Effector memory CD8-positive, alpha-beta T cell (primary cell): ENCODE data around the gene PUDP.

Experiments used
- ATAC-seq: fragments of 150-1000 bp; cut with Tn5 transposase; replicated peaks from 2 replicates; pipeline ENCODE4 v1.10.0; 2021; ENCODE audit warnings: mild to moderate bottlenecking, moderate library complexity
- DNase-seq, 3 experiments: peaks; one replicate each; pipeline ENCODE4 v3.0.0; 2021
- H3K27ac Mint-ChIP-seq, 2 donors: one replicate each; pipeline ENCODE4 v1.8.0; 2022; ENCODE audit warnings: mild to moderate bottlenecking in 2 of 2, mixed read lengths in 2 of 2, moderate library complexity in 2 of 2
- H3K27me3 Mint-ChIP-seq, 2 donors: one replicate each; pipeline ENCODE4 v1.8.0; 2022; ENCODE audit warnings: mixed read lengths in 2 of 2
- H3K36me3 Mint-ChIP-seq: one replicate; pipeline ENCODE4 v1.8.0; 2022; ENCODE audit warnings: mild to moderate bottlenecking, moderate library complexity, mixed read lengths; ENCODE audit not compliant: insufficient read depth
- H3K4me1 Mint-ChIP-seq, 2 donors: one replicate each; pipeline ENCODE4 v1.8.0; 2022; ENCODE audit warnings: low read depth in 2 of 2, mixed read lengths in 2 of 2
- H3K4me3 Mint-ChIP-seq, 2 donors: one replicate each; pipeline ENCODE4 v1.8.0; 2022; ENCODE audit warnings: mild to moderate bottlenecking in 2 of 2, mixed read lengths in 2 of 2, moderate library complexity in 2 of 2
- H3K9me3 Mint-ChIP-seq, 2 donors: one replicate each; pipeline ENCODE4 v1.8.0; 2022; ENCODE audit warnings: mixed read lengths in 2 of 2

PUDP gene

GRCh38 chrX:7159149-7159861, 11.4 kb upstream of the PUDP start:
- Mint-ChIP-seq H3K36me3 (no peaks in the 10 kb centered on the region), H3K27ac (no peak overlapping the region), H3K4me3 (no peak overlapping the region), H3K4me1 (no peaks in the 10 kb centered on the region), H3K9me3 (no peaks in the 10 kb centered on the region), H3K27me3 (no peaks in the 10 kb centered on the region)
- no peak for DNase-seq
- ATAC-seq: no peak

DNA sequence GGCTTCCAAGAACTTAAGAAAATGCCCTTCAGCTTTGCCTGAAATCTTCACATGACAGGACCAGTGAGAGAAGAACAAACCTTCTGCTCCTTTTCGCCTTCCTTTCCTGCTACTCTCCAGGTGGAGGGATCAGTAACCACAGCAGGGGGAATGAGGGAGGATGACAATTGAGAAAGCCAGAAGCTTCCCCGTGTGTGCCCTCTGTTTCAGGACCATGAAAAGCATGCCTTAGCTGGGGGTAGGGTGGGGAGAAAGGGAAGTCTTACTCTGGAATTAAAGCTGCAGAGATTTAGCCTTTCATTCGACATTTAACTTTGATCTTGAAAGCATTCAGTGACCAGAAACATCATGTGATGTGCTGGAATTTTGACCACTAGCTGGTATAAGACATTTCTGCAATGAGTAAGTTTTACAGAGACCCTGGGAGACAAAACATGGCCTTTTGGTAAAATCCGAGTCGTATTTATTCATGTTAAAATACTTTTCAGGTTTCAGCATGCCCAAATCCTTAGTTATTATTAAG, 10.6 kb upstream of the PUDP start:
- no peaks in the 10 kb centered on the region for H3K27me3 Mint-ChIP-seq
- H3K9me3 Mint-ChIP-seq: no peaks in the 10 kb centered on the region
- ATAC-seq: no peak
- H3K36me3 Mint-ChIP-seq: no peaks in the 10 kb centered on the region
- DNase-seq: no peak
- no peak overlapping the region for H3K4me3 Mint-ChIP-seq
- H3K4me1 Mint-ChIP-seq: no peaks in the 10 kb centered on the region
- no peak overlapping the region for H3K27ac Mint-ChIP-seq

GRCh38 chrX:7156879-7157278, 8.9 kb upstream of the PUDP start:
- no peaks in the 10 kb centered on the region for H3K9me3 Mint-ChIP-seq

DNA sequence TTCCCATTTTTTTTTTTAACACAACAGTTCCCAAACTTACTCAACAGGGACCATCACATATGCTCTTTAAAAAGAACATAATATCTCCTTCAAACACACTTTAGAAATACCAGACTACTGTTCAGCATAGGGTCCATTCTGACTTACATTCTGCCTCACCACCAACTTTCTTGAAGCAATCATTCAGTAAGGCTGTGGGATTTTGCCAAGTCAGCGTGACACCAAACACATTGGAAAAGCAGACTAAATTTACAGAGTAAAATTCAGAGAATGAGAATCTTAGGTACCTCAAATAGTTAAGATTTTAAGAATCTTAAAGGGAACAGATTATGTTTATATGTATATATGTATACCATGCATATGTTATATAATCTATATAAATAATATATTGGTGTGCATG, 7.2 kb upstream of the PUDP start:
- no peak for DNase-seq
- Mint-ChIP-seq H3K27me3 (no peaks in the 10 kb centered on the region), H3K36me3 (no peaks in the 10 kb centered on the region), H3K9me3 (no peaks in the 10 kb centered on the region), H3K4me3 (no peak overlapping the region), H3K27ac (no peak overlapping the region), H3K4me1 (no peaks in the 10 kb centered on the region)
- ATAC-seq: no peak

More at GRCh38 chrX:7156879-7157278, 8.9 kb upstream of the PUDP start:
- Mint-ChIP-seq H3K27me3 (no peaks in the 10 kb centered on the region), H3K27ac (no peak overlapping the region), H3K4me1 (no peaks in the 10 kb centered on the region), H3K4me3 (no peak overlapping the region), H3K36me3 (no peaks in the 10 kb centered on the region)
- DNase-seq: no peak
- no peak for ATAC-seq

DNA sequence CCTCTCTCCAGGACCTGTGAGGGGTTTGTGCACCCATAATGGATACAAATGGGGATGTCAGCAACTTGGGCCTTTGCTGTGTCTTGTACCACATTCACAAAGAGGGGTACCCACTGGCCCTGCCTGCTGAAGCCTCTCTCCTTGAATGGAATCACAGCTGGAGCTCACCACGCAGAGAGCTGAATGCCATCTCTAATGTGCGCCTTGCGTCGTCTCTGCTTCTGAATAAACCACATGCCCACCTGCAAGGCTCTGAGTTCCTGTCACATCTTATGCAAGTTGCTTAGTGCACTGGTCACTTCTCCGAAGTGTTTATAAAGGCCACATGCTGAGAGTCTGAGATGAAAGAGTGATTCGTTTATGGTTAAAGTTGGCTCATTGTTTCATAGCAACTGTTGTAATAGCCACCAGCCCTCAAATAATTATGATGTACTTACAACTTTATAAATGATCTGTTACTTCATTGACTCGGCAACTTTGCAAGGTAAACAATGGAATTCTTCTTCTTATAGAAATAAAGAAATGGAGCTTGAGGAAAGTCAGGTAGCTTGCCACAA, 6.2 kb upstream of the PUDP start:
- no peaks in the 10 kb centered on the region for H3K27me3 Mint-ChIP-seq

DNA sequence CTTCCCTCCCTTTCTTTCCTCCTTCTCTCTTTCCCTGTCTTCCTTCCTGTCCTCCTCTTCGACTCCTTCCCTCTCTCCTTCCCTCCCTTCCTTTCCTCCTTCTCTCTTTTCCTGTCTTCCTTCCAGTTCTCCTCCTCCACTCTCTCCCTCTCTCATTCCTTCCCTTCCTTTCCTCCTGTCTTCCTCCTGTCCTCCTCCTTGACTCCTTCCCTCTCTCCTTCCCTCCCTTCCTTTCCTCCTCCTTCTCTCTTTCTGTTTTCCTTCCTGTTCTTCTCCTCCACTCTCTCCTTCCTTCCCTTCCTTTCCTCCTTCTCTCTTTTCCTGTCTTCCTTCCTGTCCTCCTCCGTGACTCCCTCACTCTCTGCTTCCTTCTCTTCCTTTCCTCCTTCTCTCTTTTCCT, 5.3 kb upstream of the PUDP start:
- Mint-ChIP-seq H3K27ac (no peak overlapping the region), H3K36me3 (peaks cover 9% of the 10 kb centered on the region), H3K4me3 (no peak overlapping the region), H3K4me1 (peaks cover 0 to 2% of the 10 kb centered on the region in 2 donors), H3K9me3 (no peaks in the 10 kb centered on the region), H3K27me3 (no peaks in the 10 kb centered on the region)
- DNase-seq (no peak), ATAC-seq (no peak)

More for the DNA sequence above, 6.2 kb upstream of the PUDP start:
- Mint-ChIP-seq H3K27ac (peak overlapping the region in 1 of 2 donors; percentile 69), H3K36me3 (peaks cover under 1% of the 10 kb centered on the region), H3K4me1 (no peaks in the 10 kb centered on the region), H3K4me3 (no peak overlapping the region), H3K9me3 (no peaks in the 10 kb centered on the region)
- DNase-seq: no peak
- ATAC-seq: no peak

DNA sequence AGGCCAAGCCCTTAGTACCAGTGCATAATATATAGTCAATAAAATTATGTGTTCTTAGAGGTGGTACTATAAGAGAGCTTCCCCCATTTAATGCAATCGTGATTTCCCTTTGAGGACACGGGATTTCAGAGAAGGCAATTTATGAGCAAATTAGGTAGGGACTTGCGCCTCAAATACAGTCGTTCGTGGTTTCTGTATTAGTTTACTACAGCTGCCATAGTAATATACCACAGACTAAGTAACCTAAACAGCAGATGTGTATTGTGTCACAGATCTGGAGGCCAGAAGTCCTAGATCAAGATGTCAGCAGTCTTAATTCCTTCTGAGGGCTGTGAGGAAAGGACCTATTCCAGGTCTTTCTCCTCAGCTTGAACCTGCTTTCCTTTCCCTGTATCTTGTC, 1.5 kb upstream of the PUDP start:
- no peak for DNase-seq
- no peak for ATAC-seq
- no peaks in the 10 kb centered on the region for H3K9me3 Mint-ChIP-seq
- H3K4me1 Mint-ChIP-seq: peaks cover 3 to 14% of the 10 kb centered on the region in 2 donors
- no peak overlapping the region for H3K4me3 Mint-ChIP-seq
- no peaks in the 10 kb centered on the region for H3K27me3 Mint-ChIP-seq
- H3K27ac Mint-ChIP-seq: peak overlapping the region; percentile 64 to 89
- H3K36me3 Mint-ChIP-seq: peaks cover 19% of the 10 kb centered on the region

- no peaks in the 10 kb centered on the region for H3K9me3 Mint-ChIP-seq
- peaks cover 19% of the 10 kb centered on the region for H3K36me3 Mint-ChIP-seq
- DNase-seq (peak in 2 of 3 experiments; percentile 8 to 22), ATAC-seq (peak; percentile 48)
- H3K27me3 Mint-ChIP-seq: no peaks in the 10 kb centered on the region
- peak within 1 kb of the TSS; percentile 81 for H3K4me3 Mint-ChIP-seq
- peak within 1 kb of the TSS; percentile 64 to 89 for H3K27ac Mint-ChIP-seq
- peaks cover 3 to 14% of the 10 kb centered on the region in 2 donors for H3K4me1 Mint-ChIP-seq
These were observed 458 bp downstream of the PUDP start, which contains the start of gene STS for GRCh38 chrX:7147413-7147977. STS (plus strand) TSS chrX:7147712; CDS start chrX:7253200, 105,488 bp downstream.

- H3K4me1 Mint-ChIP-seq: peaks cover 3 to 14% of the 10 kb centered on the region in 2 donors
- peaks cover 19% of the 10 kb centered on the region for H3K36me3 Mint-ChIP-seq
- no peak for DNase-seq
- ATAC-seq: no peak
- H3K9me3 Mint-ChIP-seq: no peaks in the 10 kb centered on the region
- H3K27me3 Mint-ChIP-seq: no peaks in the 10 kb centered on the region
- H3K4me3 Mint-ChIP-seq: peak overlapping the region; percentile 81
- H3K27ac Mint-ChIP-seq: peak overlapping the region; percentile 44 to 89
These were observed 1.1 kb downstream of the PUDP start for GRCh38 chrX:7146703-7147412.

DNA sequence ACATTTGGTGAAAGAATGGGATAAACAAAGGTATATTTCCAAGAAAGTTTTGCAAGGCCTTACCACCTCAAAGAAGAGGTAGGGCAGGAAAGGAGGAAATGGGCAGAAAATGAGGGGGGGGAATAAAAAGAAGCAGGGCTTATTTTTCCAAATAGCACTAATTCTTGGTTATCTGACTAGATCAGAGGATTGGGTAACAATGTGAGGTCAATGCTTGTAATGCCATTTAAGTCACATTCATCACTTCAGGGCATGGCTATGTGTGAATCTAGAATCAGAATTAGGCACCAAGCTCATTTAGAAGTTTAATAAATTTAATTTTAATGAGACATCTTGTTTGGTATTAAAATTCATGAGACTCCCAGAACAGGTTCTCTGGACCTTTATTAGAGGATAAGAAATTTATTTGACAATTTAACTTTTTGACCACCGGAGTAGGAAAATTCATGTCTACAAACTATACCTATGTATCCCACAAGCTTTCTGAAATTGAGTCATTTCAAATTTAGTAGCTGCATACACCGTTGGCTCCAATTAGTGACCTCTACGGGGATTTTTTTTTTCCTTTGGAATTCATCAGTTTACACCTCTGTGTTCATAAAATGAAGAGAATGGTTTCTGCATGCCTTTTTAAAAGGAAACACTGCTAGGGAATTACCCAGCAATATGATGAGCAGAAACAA, 1.8 kb downstream of the PUDP start:
- Mint-ChIP-seq H3K4me3 (peak overlapping the region; percentile 81), H3K9me3 (no peaks in the 10 kb centered on the region), H3K27me3 (no peaks in the 10 kb centered on the region), H3K27ac (peak overlapping the region; percentile 33 to 44), H3K36me3 (peaks cover 19% of the 10 kb centered on the region), H3K4me1 (peaks cover 3 to 14% of the 10 kb centered on the region in 2 donors)
- ATAC-seq (no peak), DNase-seq (no peak)

DNA sequence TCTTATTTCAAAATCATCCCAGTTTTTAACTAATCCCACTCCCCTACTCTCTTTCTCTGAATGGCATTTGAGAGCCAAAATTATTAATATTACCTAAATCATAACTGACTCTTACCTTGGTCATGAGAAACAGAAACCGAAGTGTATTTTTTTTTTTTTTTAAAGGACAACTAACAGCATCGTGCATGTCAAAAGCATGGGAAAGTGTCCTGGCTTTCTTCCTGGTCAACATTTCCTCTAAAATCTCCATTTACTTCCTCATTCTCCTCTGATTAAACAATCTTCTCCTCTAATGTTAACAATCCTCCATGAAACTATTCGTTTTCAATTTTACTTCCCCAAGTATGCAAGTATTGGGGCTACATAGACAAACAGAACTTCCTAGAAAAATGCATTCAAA, 2.5 kb downstream of the PUDP start:
- Mint-ChIP-seq H3K9me3 (no peaks in the 10 kb centered on the region), H3K36me3 (peaks cover 19% of the 10 kb centered on the region), H3K27me3 (no peaks in the 10 kb centered on the region), H3K4me1 (peaks cover 4 to 14% of the 10 kb centered on the region in 2 donors), H3K27ac (peak overlapping the region in 1 of 2 donors; percentile 33), H3K4me3 (peak overlapping the region in 1 of 2 donors; percentile 24)
- no peak for DNase-seq
- ATAC-seq: no peak

DNA sequence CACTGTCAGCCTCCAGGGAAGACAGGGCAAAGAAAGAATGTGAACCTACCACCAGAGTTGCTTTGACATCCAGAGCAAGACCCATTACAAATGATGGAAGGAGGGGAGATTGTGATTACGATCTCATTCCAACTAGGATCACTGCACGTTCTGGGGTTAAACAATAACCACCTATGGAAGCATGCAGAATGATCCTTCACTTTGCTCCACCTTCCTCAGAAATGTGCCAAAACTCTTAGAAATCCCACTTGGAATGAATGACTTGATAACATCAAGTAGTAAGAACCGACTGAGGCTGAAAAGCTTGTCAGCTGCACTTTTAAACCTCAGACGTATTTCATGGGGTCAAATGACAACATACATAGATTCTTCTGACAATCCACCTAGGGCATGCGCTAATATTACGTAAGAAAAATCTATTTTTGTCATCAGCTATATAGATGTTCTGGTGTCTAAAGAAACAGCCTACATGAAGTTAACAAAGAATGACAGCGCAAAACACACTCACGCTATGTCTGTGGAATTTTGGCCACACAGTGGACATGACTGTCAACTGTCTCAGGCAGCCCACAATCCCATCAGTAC, 3.9 kb downstream of the PUDP start:
- Mint-ChIP-seq H3K27me3 (no peaks in the 10 kb centered on the region), H3K27ac (peak overlapping the region in 1 of 2 donors; percentile 41), H3K36me3 (peaks cover 18% of the 10 kb centered on the region), H3K9me3 (no peaks in the 10 kb centered on the region), H3K4me3 (no peak overlapping the region), H3K4me1 (peaks cover 4 to 22% of the 10 kb centered on the region in 2 donors)
- ATAC-seq (no peak), DNase-seq (no peak)

- peaks cover 8% of the 10 kb centered on the region for H3K36me3 Mint-ChIP-seq
- no peaks in the 10 kb centered on the region for H3K27me3 Mint-ChIP-seq
- DNase-seq: no peak
- no peak for ATAC-seq
- no peaks in the 10 kb centered on the region for H3K9me3 Mint-ChIP-seq
- no peak overlapping the region for H3K4me3 Mint-ChIP-seq
- no peak overlapping the region for H3K27ac Mint-ChIP-seq
- H3K4me1 Mint-ChIP-seq: peaks cover 3 to 26% of the 10 kb centered on the region in 2 donors
These were observed 4.9 kb downstream of the PUDP start for GRCh38 chrX:7143076-7143475.
